Heart left ventricle (tissue), 16 donors: ENCODE results near the gene ASB18. TPM values are rescaled to one million over a fixed set of nuclear protein-coding genes. Genes with fewer than 3 reads are reported as not detected.
"Not testable (repeated sequence)": the region's sequence is repeated elsewhere in the genome, so short reads cannot be mapped to it uniquely, and the experiment has no call there.

Experiments
- ATAC-seq, 4 donors: fragments of 200-7000 bp; cut with Tn5 transposase; one replicate each; pipeline ENCODE4 v1.9.1; 2020 to 2022; ENCODE audit warnings: moderate library complexity in 4 of 4, mild to moderate bottlenecking in 3 of 4, moderate number of reproducible peaks in 1 of 4
- DNase-seq, 5 donors: peaks; one replicate each; pipeline ENCODE4 v3.0.0-alpha.2; 2020
- H3K27ac ChIP-seq, 12 donors: fragments of 200-600 bp; sonication (generic) in 4 of 12; one replicate each; pipeline versions ENCODE4 v1.5.0 to v1.8.0; 2016 to 2022; ENCODE audit warnings: mild to moderate bottlenecking in 2 of 12
- H3K27me3 ChIP-seq, 9 donors: fragments of 200-600 bp; sonication (generic) in 2 of 9; one replicate each; pipeline versions ENCODE4 v1.5.1 to v1.8.0; 2016 to 2022; ENCODE audit warnings: mild to moderate bottlenecking in 3 of 9
- H3K36me3 ChIP-seq, 9 donors: fragments of 200-600 bp; sonication (generic) in 2 of 9; one replicate each; pipeline versions ENCODE4 v1.5.0 to v1.8.0; 2018 to 2022; ENCODE audit warnings: mild to moderate bottlenecking in 2 of 9
- H3K4me1 ChIP-seq, 12 donors: fragments of 200-600 bp; sonication (generic) in 4 of 12; one replicate each; pipeline versions ENCODE4 v1.5.0 to v1.8.0; 2016 to 2022; ENCODE audit warnings: mild to moderate bottlenecking in 3 of 12
- H3K4me3 ChIP-seq, 12 donors: fragments of 200-600 bp; sonication (generic) in 4 of 12; one replicate each; pipeline versions ENCODE4 v1.5.0 to v1.8.0; 2017 to 2022; ENCODE audit warnings: mild to moderate bottlenecking in 9 of 12, moderate library complexity in 4 of 12
- H3K9me3 ChIP-seq, 12 donors: fragments of 200-600 bp; sonication (generic) in 4 of 12; one replicate each; pipeline versions ENCODE4 v1.5.0 to v1.8.0; 2016 to 2022; ENCODE audit warnings: mild to moderate bottlenecking in 1 of 12
- CTCF ChIP-seq, 12 donors: fragments of 200-600 bp; sonication (generic) in 4 of 12; IDR thresholded peaks; one replicate each; pipeline versions ENCODE4 v1.5.0 to v1.8.0; 2018 to 2022; ENCODE audit warnings: antibody characterized with exemption in 12 of 12, mild to moderate bottlenecking in 5 of 12
- POLR2A ChIP-seq, 2 donors: fragments of 450-650 bp; IDR thresholded peaks; one replicate each; pipeline ENCODE4 v1.6.1; 2017; ENCODE audit warnings: antibody characterized with exemption in 2 of 2, mild to moderate bottlenecking in 2 of 2, moderate library complexity in 2 of 2
- WGBS, 4 donors: extraction: QIAGEN DNeasy Blood & Tissue Kit in 2 of 4; methylation state at CpG; one replicate each; pipeline versions ENCODE4 v1.1.5 to v1.1.7; 2013 to 2018; 5-methylcytosine and 5-hydroxymethylcytosine counted together
- intact Hi-C, 10 donors: fragments of 100-400 bp; cut with DNase I; formaldehyde crosslinking; loops; one replicate each; pipeline versions ENCODE4 v1.11.1 to v1.14.2; 2022
- polyA plus RNA-seq, 2 donors: library from polyadenylated mRNA; stranded (reverse); fragments of 200-250 nt; gene quantifications; one replicate each; pipeline ENCODE4 v1.2.3, GENCODE V29; 2013
- total RNA-seq, 9 donors: library from RNA; depleted of rRNA in 2 of 9; stranded (reverse); fragments of >200 nt in 2 of 9; fragmentation: NEBNext Ultra II Directional in 3 of 9; extraction: Animal tissue kit (Norgen Biotek cat#: 25700) in 3 of 9; gene quantifications; one replicate each; pipeline versions ENCODE4 v1.1.0 to v1.2.4, GENCODE V29; 2016 to 2023
- donor health status: ischemic (EF 13 %, LVEDD 7.1; RV severe dilation, severe dysfunction).
- donor health status: healthy with polysubstance abuse.
- donor health status: DM: no; HTN: yes; CAD: no.
- donor health status: DM: no; HTN: no; CAD: no.
- donor health status: ischemic (EF 25% LVEDD 6.9; RV normal size, moderate dysfunction).
- donor health status: ischemic (EF 25% LVEDD 5.7; RV mildly dilated, moderate dysfunction).
- donor health status: healthy.
- donor health status: DM: yes; HTN: yes; CAD: no.
- donor health status: ischemic (EF 35%, LVEDD 5.7; RV mildly dilated, moderate dysfunction).
- donor health status: nonischemic (EF 11% LVEDD 7.7; RV severe dilation, severe dysfunction).
- donor health status: DM: yes; HTN: yes; CAD: no.
- donor health status: PGD.
- donor health status: ischemic (EF 29% LVEDD 5.4; RV normal size, mild dysfunction).
- donor health status: nonischemic (EF 23%, LVEDD 6.1; RV moderate dilation, normal function).

The ASB18 gene
- total and polyA plus RNA-seq, 11 donors = 4.3 to 49.8 (median 14.1) TPM

- 82 to 87% (median 84%) methylated on average over 3 of the region's 3 CpGs for WGBS, 4 donors
- Histone ChIP-seq H3K4me1 (no peaks in the 10 kb centered on the region), H3K36me3 (no peaks in the 10 kb centered on the region), H3K27ac (no peak overlapping the region), H3K4me3 (no peak overlapping the region), H3K27me3 (no peaks in the 10 kb centered on the region), H3K9me3 (peaks cover 0 to 24% (median 0%) of the 10 kb centered on the region in 12 donors)
- TF ChIP-seq POLR2A (IDR thresholded peaks at IDR 0.05) (no peak), CTCF (IDR thresholded peaks at IDR 0.05) (no peak)
- no peak for ATAC-seq
- intact Hi-C loops = no loop called here
- DNase-seq = no peak
These were observed 17.2 kb upstream of the ASB18 start for GRCh38 chr2:236281423-236281822.

- Histone ChIP-seq H3K4me3 (no peak overlapping the region), H3K27ac (no peak overlapping the region), H3K27me3 (no peaks in the 10 kb centered on the region), H3K36me3 (no peaks in the 10 kb centered on the region), H3K9me3 (peaks cover 0 to 12% (median 0%) of the 10 kb centered on the region in 12 donors), H3K4me1 (no peaks in the 10 kb centered on the region)
- no peak for DNase-seq
- TF ChIP-seq POLR2A (IDR thresholded peaks at IDR 0.05) (no peak), CTCF (IDR thresholded peaks at IDR 0.05) (no peak)
- WGBS, 4 donors = 86 to 90% (median 90%) methylated on average over 3 of the region's 3 CpGs
- intact Hi-C loops = no loop called here
- ATAC-seq = no peak
These were observed 8.9 kb upstream of the ASB18 start for GRCh38 chr2:236273126-236273525.

- whole genome bisulfite sequencing, 4 donors = 88 to 91% (median 90%) methylated on average over 5 of the region's 5 CpGs
- DNase-seq (no peak), ATAC-seq (no peak)
- Histone ChIP-seq H3K4me3 (no peak overlapping the region), H3K9me3 (peaks cover 0 to 12% (median 0%) of the 10 kb centered on the region in 12 donors), H3K27ac (no peak overlapping the region), H3K36me3 (no peaks in the 10 kb centered on the region), H3K27me3 (no peaks in the 10 kb centered on the region), H3K4me1 (no peaks in the 10 kb centered on the region)
- intact Hi-C loops = no loop called here
- no peak for TF ChIP-seq CTCF (IDR thresholded peaks at IDR 0.05)
- no peak for TF ChIP-seq POLR2A (IDR thresholded peaks at IDR 0.05)
These were observed 7.6 kb upstream of the ASB18 start for GRCh38 chr2:236271851-236272250.

GRCh38 chr2:236269876-236270275 is 5.7 kb upstream of the ASB18 start:
- peaks cover 0 to 12% (median 0%) of the 10 kb centered on the region in 12 donors for H3K9me3 ChIP-seq
- ATAC-seq, H3K27ac ChIP-seq, H3K4me1 ChIP-seq, H3K27me3 ChIP-seq, intact Hi-C loops, DNase-seq, H3K36me3 ChIP-seq, H3K4me3 ChIP-seq: not testable (repeated sequence)

GRCh38 chr2:236265675-236266074 is 1.5 kb upstream of the ASB18 start:
- ATAC-seq = no peak
- Histone ChIP-seq H3K36me3 (no peaks in the 10 kb centered on the region), H3K4me3 (no peak overlapping the region), H3K4me1 (peaks cover 0 to 9% (median 4%) of the 10 kb centered on the region in 12 donors), H3K27ac (no peak overlapping the region), H3K27me3 (peaks cover 0 to 3% (median 0%) of the 10 kb centered on the region in 9 donors), H3K9me3 (peaks cover 0 to 12% (median 0%) of the 10 kb centered on the region in 12 donors)
- intact Hi-C loops = no loop called here
- no peak for DNase-seq
- no peak for TF ChIP-seq CTCF (IDR thresholded peaks at IDR 0.05)
- no peak for TF ChIP-seq POLR2A (IDR thresholded peaks at IDR 0.05)
